DMS 273 (cell line): ENCODE results near the gene REM2.

Experiments used
- DNase-seq: peaks from one replicate; lab custom pipeline; 2025; ENCODE audit not compliant: unreplicated experiment; lab: John Stamatoyannopoulos, UW

The REM2 gene, protein sequence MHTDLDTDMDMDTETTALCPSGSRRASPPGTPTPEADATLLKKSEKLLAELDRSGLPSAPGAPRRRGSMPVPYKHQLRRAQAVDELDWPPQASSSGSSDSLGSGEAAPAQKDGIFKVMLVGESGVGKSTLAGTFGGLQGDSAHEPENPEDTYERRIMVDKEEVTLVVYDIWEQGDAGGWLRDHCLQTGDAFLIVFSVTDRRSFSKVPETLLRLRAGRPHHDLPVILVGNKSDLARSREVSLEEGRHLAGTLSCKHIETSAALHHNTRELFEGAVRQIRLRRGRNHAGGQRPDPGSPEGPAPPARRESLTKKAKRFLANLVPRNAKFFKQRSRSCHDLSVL

DNA sequence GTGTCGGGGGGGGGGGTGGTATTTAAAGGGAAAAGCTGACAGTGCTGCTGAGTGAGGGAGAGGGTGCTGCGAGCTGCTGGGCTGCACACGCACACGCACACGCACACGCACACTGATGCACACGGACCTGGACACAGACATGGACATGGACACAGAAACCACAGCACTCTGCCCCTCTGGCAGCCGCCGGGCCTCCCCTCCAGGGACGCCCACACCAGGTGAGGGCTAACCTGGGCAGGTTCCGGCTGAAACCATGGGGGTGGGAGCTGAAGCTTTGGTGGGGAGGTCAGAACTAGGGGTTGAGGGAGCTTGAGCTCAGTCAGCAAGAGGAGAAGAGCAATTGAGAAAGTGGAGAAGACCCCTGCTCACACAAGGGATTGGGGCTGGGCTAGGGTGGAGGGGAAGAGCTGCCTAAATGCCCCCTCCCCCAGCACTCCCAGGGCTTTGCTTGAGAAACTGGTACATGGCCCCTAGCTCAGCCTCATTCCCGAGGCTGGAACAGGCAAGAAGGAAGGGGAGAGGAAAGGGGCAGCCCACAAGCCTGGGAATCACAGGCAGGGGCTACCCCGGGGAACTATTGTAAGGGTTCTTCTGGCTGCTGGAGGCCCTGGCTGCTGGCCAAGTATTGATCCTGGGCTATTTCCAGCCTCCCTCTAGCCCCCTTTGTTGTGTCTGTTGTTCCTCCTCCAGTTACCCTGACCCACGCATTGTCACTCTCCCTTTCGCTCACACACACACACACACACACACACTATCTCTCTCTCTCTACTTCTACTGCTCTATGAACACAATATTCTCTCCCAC is at the start of gene REM2:
Gene REM2 (plus strand): TSS at position 50 of the 804 bp plus-strand sequence. CDS start 66 bp downstream, at position 116.
- DNase-seq: no peak

- no peak for DNase-seq
Measured at GRCh38 chr14:22835505-22835904, 47.5 kb upstream of the REM2 start.

- peak; percentile 56 for DNase-seq
Measured at GRCh38 chr14:22836301-22837113, 46.5 kb upstream of the REM2 start, which contains the start of gene MMP14. TSS of gene MMP14 (plus strand) at chr14:22836585. CDS start at chr14:22836818, 233 bp downstream.

DNA sequence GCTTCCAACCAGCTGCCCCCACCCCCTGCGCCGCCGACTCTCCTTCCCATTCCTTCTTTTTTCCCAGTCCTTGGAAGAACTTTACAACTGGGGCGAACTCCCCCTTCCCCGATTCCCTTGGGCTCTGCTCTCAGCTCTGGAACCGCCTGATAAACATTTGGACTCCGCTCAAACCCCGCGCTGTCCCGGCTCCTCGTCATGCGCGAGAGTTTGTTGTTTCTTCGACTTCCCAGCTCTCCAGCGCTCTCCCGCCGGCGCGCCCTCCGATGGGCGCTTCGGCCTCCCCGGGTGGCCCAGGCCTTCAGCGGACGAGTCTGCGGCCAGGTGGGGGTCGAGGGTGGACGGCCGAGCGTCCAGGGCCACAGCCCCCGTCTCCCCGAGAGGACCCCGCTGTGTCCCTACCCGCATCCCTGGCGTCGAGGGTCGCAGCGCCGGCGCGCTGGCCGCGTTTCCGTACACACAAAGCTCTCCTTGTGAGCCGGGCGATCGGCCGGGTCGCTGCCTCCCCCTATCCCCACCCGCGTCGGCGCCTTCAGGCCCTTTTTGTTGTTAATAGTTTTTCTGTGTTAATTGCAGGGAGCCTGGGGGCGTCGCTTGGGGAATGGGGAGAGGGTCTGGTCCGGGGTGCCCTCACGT is 45.8 kb upstream of the REM2 start:
- peak; percentile 73 for DNase-seq

GRCh38 chr14:22837750-22838538 is 45.1 kb upstream of the REM2 start:
- no peak for DNase-seq

GRCh38 chr14:22838631-22839041 is 44.4 kb upstream of the REM2 start:
- no peak for DNase-seq

GRCh38 chr14:22839159-22839779 is 43.8 kb upstream of the REM2 start:
- DNase-seq: peak; percentile 25

DNA sequence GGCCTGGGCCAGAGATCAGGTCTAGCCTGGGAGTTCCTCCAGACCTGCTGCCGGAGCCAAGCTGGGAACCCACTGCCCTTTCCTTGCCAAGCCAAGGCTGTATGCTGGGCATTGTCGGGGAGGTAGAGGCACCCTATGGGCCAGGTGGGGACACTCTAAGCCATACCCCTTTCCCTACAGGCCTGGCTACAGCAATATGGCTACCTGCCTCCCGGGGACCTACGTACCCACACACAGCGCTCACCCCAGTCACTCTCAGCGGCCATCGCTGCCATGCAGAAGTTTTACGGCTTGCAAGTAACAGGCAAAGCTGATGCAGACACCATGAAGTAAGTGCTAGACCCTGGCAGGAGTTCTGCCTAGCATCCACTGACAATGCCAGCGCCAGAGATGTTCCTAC is 41.7 kb upstream of the REM2 start:
- DNase-seq: no peak

- DNase-seq: no peak
Measured at GRCh38 chr14:22841769-22842168, 41.3 kb upstream of the REM2 start.

GRCh38 chr14:22842211-22843122 is 40.6 kb upstream of the REM2 start:
- no peak for DNase-seq

- no peak for DNase-seq
Measured at GRCh38 chr14:22843123-22843925, 39.7 kb upstream of the REM2 start.

DNA sequence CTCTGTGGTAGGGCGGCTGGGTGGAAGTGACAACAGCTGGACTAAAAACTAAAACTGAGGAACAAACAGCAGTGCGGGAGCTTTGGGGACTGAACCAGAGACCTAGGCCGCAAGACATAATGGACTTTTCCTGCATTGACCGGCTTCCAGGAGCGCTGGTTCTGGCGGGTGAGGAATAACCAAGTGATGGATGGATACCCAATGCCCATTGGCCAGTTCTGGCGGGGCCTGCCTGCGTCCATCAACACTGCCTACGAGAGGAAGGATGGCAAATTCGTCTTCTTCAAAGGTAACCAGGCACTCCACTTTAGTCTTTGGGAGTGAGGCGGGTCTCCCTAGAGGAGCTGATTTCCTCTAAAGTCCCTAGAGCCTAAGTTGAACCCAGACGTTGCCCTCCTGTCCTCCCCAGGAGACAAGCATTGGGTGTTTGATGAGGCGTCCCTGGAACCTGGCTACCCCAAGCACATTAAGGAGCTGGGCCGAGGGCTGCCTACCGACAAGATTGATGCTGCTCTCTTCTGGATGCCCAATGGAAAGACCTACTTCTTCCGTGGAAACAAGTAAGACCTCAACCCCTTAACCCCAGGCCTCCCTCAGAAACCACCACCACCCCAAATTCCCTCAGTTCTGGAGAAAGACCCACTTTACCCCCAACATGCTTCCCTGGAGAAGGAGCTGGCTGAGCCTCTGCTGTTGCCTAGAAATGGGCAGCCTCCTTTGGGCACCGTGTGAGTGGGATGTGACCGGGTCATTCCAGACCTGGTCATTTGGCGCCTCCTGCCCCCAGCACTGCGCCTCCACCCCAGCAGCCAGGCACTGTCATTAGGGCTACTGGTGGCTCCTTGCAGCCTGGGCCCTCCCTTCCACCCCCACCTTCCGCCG is 38.6 kb upstream of the REM2 start:
- no peak for DNase-seq

DNA sequence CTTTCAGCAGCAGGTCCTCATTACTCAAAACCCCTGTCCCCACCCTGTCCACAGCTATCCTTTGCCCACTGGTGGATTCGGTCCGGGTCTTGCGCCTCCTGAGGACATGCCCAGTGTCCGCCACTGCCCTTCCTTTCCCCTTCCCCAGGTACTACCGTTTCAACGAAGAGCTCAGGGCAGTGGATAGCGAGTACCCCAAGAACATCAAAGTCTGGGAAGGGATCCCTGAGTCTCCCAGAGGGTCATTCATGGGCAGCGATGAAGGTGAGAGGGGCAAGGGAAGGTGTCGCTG is 38.0 kb upstream of the REM2 start:
- DNase-seq: no peak

GRCh38 chr14:22845821-22846625 is 37.0 kb upstream of the REM2 start:
- no peak for DNase-seq

GRCh38 chr14:22846811-22847307 is 36.2 kb upstream of the REM2 start:
- no peak for DNase-seq
